ENCODE results near the gene RNASEL.

RNASEL gene

GRCh38 chr1:182631954-182632353 lies 42.9 kb upstream of the RNASEL start:
- DNase-seq (ENCODE audit: extremely low read depth, low read depth): no peak
- no peak for TF ChIP-seq CTCF (IDR thresholded peaks at IDR 0.05; ENCODE audit: low read depth, low read length)

GRCh38 chr1:182631053-182631677 lies 42.1 kb upstream of the RNASEL start:
- DNase-seq (ENCODE audit: extremely low read depth, low read depth): no peak
- TF ChIP-seq CTCF (IDR thresholded peaks at IDR 0.05; ENCODE audit: low read depth, low read length): no peak

GRCh38 chr1:182630586-182630985 lies 41.5 kb upstream of the RNASEL start:
- no peak for TF ChIP-seq CTCF (IDR thresholded peaks at IDR 0.05; ENCODE audit: low read depth, low read length)
- no peak for DNase-seq (ENCODE audit: extremely low read depth, low read depth)

GRCh38 chr1:182629499-182630096 lies 40.5 kb upstream of the RNASEL start:
- DNase-seq (ENCODE audit: extremely low read depth, low read depth): no peak
- no peak for TF ChIP-seq CTCF (IDR thresholded peaks at IDR 0.05; ENCODE audit: low read depth, low read length)

DNA sequence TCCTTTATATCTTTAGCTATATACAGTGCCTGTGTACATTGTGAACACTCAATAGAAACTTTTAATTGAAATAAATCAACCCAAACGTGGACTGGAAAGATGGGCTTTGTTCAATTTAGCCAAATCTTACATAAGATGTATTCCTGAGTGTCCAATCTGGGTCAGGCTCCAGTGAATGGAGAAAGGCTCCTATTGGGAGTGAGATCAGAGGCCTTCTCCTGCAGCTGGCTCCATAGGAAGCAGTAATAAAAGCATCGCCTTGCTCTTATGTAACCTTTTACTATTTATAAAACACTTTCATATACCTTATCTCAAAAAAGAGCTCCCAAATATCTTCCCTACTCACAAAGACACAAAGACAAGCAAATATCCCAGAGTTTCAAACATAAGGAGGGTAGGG lies 40.0 kb upstream of the RNASEL start:
- TF ChIP-seq CTCF (IDR thresholded peaks at IDR 0.05; ENCODE audit: low read depth, low read length): no peak
- no peak for DNase-seq (ENCODE audit: extremely low read depth, low read depth)

GRCh38 chr1:182628657-182629056 lies 39.6 kb upstream of the RNASEL start:
- DNase-seq (ENCODE audit: extremely low read depth, low read depth): no peak
- no peak for TF ChIP-seq CTCF (IDR thresholded peaks at IDR 0.05; ENCODE audit: low read depth, low read length)

- TF ChIP-seq CTCF (IDR thresholded peaks at IDR 0.05; ENCODE audit: low read depth, low read length): no peak
- no peak for DNase-seq (ENCODE audit: extremely low read depth, low read depth)
Measured at GRCh38 chr1:182627622-182628021, 38.6 kb upstream of the RNASEL start.
